HG03378 (cell line): ENCODE data around the gene PRLH.
"Not testable (repeated sequence)": the region's sequence is repeated elsewhere in the genome, so short reads cannot be mapped to it uniquely, and the experiment has no call there.

ENCODE experiments used
- ATAC-seq: cut with Tn5 transposase; IDR thresholded peaks from one replicate; pipeline ENCODE4 v1.9.1; 2021; ENCODE audit warnings: mild to moderate bottlenecking, moderate library complexity; ENCODE audit not compliant: unreplicated experiment

The PRLH gene

GRCh38 chr2:237581326-237581725 lies 15.0 kb downstream of the PRLH start:
- no peak for ATAC-seq

GRCh38 chr2:237581751-237582746 lies 15.7 kb downstream of the PRLH start:
- ATAC-seq: no peak

- ATAC-seq: no peak
Measured at GRCh38 chr2:237583385-237584295, 17.3 kb downstream of the PRLH start.

GRCh38 chr2:237585590-237586221 lies 19.3 kb downstream of the PRLH start:
- ATAC-seq: no peak

GRCh38 chr2:237588044-237588696 lies 21.8 kb downstream of the PRLH start:
- no peak for ATAC-seq

GRCh38 chr2:237590272-237591140 lies 24.1 kb downstream of the PRLH start, which contains the start of gene RAB17:
RAB17 (minus strand) TSS chr2:237590734; CDS start chr2:237586154, 4,580 bp downstream.
- no peak for ATAC-seq

- no peak for ATAC-seq
Measured at GRCh38 chr2:237591141-237591881, 24.9 kb downstream of the PRLH start.

GRCh38 chr2:237592425-237592980 lies 26.1 kb downstream of the PRLH start:
- no peak for ATAC-seq

- ATAC-seq: no peak
Measured at GRCh38 chr2:237593036-237593435, 26.7 kb downstream of the PRLH start.

GRCh38 chr2:237593596-237594320 lies 27.4 kb downstream of the PRLH start:
- no peak for ATAC-seq

- ATAC-seq: no peak
Measured at GRCh38 chr2:237594514-237594871, 28.1 kb downstream of the PRLH start.

- not testable (repeated sequence) for ATAC-seq
Measured at GRCh38 chr2:237595829-237596519, 29.6 kb downstream of the PRLH start.

GRCh38 chr2:237596520-237597195 lies 30.3 kb downstream of the PRLH start:
- ATAC-seq: no peak

- no peak for ATAC-seq
Measured at GRCh38 chr2:237597196-237598145, 31.1 kb downstream of the PRLH start.

- ATAC-seq: no peak
Measured at GRCh38 chr2:237598468-237599208, 32.3 kb downstream of the PRLH start.
